Neutrophil (primary cell): Measurements from ENCODE around the gene FLNC.

Source experiments
- H3K27ac ChIP-seq: fragments of 200-600 bp; sonication (generic); 2 replicates; pipeline ENCODE4 v1.5.1; 2016; ENCODE audit warnings: mild to moderate bottlenecking, moderate library complexity
- H3K27me3 ChIP-seq: fragments of 200-600 bp; sonication (generic); 2 replicates; pipeline ENCODE4 v1.6.0; 2016; ENCODE audit warnings: mild to moderate bottlenecking
- H3K36me3 ChIP-seq: fragments of 200-600 bp; sonication (generic); 2 replicates; pipeline ENCODE4 v1.5.1; 2017
- H3K4me1 ChIP-seq, 2 experiments: fragments of 200-600 bp in 1 of 2; sonication (generic) in 1 of 2; 1 replicate in 1 of 2; 2 replicates in 1 of 2; pipeline versions ENCODE4 v1.5.1 to v1.6.1; 2013 to 2016; ENCODE audit warnings: low read depth in 1 of 2, low read length in 1 of 2, mild to moderate bottlenecking in 1 of 2, moderate library complexity in 1 of 2; ENCODE audit not compliant: control insufficient read depth in 1 of 2, insufficient read depth in 1 of 2
- H3K4me3 ChIP-seq, 2 experiments: fragments of 200-600 bp in 1 of 2; sonication (generic) in 1 of 2; 1 replicate in 1 of 2; 2 replicates in 1 of 2; pipeline ENCODE4 v1.5.1; 2013 to 2016; ENCODE audit warnings: low read depth in 1 of 2, low read length in 1 of 2, mild to moderate bottlenecking in 1 of 2, moderate library complexity in 1 of 2
- H3K9me3 ChIP-seq: fragments of 200-600 bp; sonication (generic); 2 replicates; pipeline ENCODE4 v1.5.1; 2016
- TF ChIP-seq, protein P1 (sequence below): fragments of 200-600 bp; sonication (generic); IDR thresholded peaks from 2 replicates; pipeline ENCODE4 v1.5.1; 2016; ENCODE audit warnings: antibody characterized with exemption

FLNC gene

DNA sequence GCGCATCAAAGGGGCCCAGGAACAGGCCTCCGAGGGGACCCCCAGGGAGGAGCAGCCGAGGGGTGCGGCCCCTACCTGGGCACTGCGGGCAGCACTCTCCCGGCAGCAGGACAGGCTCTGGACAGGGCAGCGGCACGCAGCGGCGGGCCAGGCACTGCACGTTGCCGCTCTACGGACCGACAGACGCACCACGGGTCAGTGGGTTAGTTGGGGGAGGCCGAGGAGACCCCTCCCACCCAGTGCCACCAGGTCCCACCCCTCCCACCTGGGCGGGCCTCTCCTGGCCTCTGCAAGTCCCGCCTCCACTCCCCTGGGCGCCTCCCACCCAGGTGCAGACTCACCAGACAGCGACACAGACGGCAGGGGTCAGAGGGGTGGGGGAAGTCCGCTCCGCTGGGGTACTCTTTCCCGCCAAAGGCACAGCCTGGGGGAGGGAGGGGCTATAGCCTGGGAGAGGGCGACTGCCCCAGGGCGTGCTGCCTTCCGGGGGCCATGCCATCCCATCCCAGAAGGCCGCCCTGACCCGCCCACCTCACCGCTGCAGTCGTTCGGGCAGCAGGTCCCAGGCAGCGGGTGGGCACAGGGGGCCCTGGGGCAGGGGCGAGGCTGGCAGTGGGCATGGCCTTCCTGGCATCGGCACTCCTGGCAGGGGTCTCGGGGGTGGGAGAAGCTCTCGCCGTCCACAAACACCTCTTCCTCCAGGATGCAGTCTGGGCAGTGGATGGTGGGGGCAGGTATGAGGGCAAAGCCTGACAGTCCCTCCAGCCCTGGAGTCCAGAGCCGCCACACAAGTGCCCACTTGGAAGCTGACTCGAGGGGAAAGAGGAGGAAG, 61.1 kb downstream of the FLNC start:
- peaks cover 69% of the 10 kb centered on the region for H3K27me3 ChIP-seq
- TF ChIP-seq, protein P1, sequence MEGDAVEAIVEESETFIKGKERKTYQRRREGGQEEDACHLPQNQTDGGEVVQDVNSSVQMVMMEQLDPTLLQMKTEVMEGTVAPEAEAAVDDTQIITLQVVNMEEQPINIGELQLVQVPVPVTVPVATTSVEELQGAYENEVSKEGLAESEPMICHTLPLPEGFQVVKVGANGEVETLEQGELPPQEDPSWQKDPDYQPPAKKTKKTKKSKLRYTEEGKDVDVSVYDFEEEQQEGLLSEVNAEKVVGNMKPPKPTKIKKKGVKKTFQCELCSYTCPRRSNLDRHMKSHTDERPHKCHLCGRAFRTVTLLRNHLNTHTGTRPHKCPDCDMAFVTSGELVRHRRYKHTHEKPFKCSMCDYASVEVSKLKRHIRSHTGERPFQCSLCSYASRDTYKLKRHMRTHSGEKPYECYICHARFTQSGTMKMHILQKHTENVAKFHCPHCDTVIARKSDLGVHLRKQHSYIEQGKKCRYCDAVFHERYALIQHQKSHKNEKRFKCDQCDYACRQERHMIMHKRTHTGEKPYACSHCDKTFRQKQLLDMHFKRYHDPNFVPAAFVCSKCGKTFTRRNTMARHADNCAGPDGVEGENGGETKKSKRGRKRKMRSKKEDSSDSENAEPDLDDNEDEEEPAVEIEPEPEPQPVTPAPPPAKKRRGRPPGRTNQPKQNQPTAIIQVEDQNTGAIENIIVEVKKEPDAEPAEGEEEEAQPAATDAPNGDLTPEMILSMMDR = no peak
- H3K4me3 ChIP-seq = no peak overlapping the region

DNA sequence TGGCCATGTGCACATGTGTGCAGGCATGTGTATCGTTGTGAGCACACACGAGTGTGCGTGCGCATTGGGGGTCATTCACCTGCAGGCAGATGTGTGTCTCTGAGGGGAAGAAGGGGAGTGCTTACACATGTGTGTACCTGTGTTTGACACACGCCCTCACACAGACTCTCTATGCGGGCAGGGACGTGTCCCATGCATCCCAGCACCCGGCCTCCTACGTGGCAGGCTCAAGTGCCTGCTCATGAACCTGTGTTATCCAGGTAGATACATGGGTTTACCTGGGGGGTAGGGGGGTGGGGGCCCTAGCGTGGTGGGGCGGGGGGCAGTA, 61.7 kb downstream of the FLNC start:
- Histone ChIP-seq H3K4me1 (peaks cover 0 to 6% of the 10 kb centered on the region in 2 experiments), H3K36me3 (no peaks in the 10 kb centered on the region), H3K27ac (no peak overlapping the region), H3K27me3 (peaks cover 64% of the 10 kb centered on the region), H3K9me3 (no peaks in the 10 kb centered on the region), H3K4me3 (no peak overlapping the region)
- TF ChIP-seq, protein P1 = no peak

More for the DNA sequence above, 61.1 kb downstream of the FLNC start:
- Histone ChIP-seq H3K9me3 (no peaks in the 10 kb centered on the region), H3K36me3 (no peaks in the 10 kb centered on the region), H3K27ac (no peak overlapping the region), H3K4me1 (peaks cover 0 to 6% of the 10 kb centered on the region in 2 experiments)

DNA sequence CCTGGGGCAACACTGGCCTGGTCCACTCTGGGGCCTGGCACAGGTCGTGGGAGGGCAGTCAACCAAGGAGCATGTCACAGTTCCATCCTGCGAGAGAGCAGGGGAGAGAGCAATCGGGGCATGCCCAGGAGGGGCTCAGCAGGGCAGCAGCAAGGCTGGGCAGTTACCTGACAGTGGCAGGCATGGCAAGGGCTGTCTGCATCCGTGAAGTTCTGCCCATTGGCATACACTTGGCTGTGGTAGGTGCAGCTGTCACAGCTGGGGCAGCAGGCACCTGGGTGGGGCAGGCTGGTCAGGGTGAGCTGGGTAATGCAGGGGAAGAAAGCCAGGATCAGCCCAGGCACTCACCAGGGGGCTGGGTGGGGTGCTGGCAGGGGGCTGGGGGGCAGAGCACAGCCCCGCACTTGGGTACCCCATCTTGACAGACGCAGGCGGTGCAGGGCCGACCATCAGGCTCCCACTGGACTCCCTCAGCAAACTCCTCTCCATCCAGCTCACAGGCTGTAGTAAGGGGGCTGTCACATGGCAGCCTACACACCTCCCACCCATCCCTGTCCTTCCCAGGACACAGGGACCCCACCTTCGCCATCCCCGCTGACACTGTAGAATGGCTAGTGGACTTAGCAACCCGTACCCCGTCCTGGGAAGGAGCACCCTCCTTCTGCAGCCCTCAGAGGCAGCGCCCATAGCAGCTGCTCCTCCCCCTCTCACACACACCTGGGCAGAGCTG, 62.5 kb downstream of the FLNC start:
- Histone ChIP-seq H3K27me3 (peaks cover 56% of the 10 kb centered on the region), H3K4me3 (no peak overlapping the region), H3K9me3 (no peaks in the 10 kb centered on the region), H3K27ac (no peak overlapping the region), H3K4me1 (peaks cover 0 to 6% of the 10 kb centered on the region in 2 experiments), H3K36me3 (no peaks in the 10 kb centered on the region)
- TF ChIP-seq, protein P1 = no peak

DNA sequence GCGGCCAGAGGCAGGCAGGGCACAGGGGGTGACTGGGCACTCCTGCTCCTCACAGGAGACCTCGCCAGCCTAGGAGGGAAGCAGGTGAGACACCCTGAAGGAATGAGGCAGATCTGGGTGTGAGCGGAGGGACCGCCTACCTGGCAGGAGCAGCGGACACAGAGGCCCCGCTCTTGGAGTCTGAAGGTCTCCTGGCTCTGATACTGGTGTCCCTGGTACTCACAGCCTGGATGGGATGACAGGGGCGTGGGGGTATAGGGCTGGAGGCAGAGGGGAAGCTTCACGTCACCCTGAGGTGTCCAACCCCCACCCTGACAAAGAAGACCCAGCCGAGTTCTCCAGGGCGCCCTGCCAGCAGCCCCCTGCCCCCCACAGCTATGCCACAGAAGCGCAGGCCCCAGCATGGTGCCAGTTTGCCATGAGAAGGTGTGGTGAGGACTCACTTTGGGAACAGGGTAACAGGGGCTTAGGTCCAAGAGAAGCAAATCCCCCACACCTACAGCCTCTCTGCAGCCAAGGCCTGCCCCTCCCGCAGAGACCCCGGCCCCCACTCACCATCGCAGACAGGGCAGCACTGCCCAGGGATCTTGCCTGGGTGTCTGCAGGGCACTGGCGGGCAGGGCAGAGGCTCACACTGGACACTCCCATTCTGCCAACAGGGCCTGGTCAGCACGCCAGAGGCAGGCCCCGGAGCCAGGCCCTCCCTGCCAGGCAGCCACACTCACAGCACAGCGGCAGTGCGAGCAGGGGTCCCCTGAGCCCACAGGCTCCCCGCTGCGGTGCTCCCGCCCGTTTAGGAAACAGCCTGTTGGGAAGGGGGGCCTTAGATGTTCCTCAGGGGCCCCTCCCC, 63.3 kb downstream of the FLNC start:
- H3K36me3 ChIP-seq = no peaks in the 10 kb centered on the region
- H3K27ac ChIP-seq = no peak overlapping the region
- H3K27me3 ChIP-seq = peaks cover 48% of the 10 kb centered on the region
- no peaks in the 10 kb centered on the region for H3K9me3 ChIP-seq
- H3K4me3 ChIP-seq = no peak overlapping the region
- H3K4me1 ChIP-seq = peaks cover 0 to 6% of the 10 kb centered on the region in 2 experiments
- TF ChIP-seq, protein P1 = no peak

DNA sequence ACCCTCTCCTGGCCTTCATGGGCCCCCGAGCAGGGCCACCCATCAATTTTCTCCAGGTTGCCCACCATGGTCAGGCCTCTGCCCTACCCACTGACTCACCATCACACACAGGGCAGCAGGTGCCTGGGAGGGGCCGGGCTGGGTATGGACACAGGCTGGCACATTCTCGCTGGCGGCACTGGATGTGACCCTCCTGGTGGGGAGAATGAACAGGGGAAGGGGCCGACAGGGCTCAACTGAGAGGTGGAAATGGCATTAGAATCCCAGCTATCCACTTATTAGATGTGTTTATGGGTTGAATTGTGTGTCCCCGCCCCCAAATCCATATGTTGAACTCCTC, 63.9 kb downstream of the FLNC start:
- Histone ChIP-seq H3K27ac (no peak overlapping the region), H3K4me1 (peaks cover 0 to 6% of the 10 kb centered on the region in 2 experiments)

More for the DNA sequence above, 63.9 kb downstream of the FLNC start:
- Histone ChIP-seq H3K36me3 (no peaks in the 10 kb centered on the region), H3K4me3 (no peak overlapping the region), H3K9me3 (no peaks in the 10 kb centered on the region), H3K27me3 (peaks cover 42% of the 10 kb centered on the region)
- TF ChIP-seq, protein P1 = no peak
